GM21825 (cell line): Measurements from ENCODE around the gene TM9SF4.
A peak's percentile ranks its signal among the peaks of the same experiment; 100 is the strongest.

Experiments used
- ATAC-seq: cut with Tn5 transposase; IDR thresholded peaks from one replicate; pipeline ENCODE4 v1.9.1; 2021; ENCODE audit warnings: mild to moderate bottlenecking, moderate library complexity; ENCODE audit not compliant: unreplicated experiment

TM9SF4 gene

DNA sequence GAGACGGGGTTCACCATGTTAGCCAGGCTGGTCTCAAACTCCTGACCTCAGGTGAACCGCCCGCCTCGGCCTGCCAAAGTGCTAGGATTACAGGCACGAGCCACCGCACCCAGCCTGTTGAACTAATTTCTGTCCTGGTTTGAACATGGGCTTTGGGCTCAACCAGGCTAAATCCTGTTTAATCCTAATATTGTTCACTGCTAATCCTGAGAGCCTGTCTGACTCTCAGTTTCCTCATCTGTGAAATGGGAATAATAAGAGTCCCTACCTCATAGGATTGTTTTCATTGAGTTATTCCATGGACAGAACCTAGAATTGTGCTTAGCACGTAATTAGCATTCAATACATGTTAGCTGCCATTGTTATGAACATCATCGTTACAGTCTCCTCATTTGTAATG is 17.4 kb downstream of the TM9SF4 start:
- ATAC-seq: no peak

DNA sequence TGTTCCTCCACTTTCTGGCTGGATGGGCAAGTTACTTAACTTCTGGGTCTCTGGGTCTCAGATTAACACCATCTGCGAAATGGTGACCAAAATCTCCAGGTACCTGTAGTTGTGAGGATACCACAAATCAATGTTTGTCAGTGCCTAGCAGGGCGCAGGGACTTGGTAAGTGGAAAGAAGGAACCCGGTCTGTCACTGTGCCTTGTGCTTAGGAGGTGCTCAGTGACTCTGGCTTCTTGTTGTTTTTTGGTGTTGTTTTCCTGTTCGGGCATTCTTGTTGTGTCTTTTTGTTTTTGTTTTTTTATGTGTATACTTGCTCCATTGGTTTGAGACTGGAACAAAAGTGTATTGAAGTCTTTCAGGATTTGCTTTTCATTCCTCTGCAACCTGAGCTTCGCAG is 17.8 kb downstream of the TM9SF4 start:
- no peak for ATAC-seq

DNA sequence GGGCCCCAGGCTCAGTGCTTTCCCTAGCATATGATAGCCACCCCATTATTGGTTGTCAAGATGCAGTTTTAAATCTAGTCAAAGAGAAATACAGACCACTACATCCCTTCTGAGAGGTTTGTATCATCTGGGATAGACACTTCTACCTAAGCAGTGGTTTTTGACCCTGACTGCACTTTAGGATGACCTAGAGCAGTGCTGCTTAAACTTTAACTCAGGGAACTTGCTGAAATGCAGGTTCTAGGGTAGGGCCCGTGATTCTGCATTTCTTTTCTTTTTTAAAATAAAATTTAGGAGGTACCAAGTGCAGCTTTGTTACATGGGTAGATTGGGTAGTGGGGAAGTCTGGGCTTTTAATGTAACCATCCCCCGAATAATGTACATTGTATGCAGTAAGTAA is 18.7 kb downstream of the TM9SF4 start:
- no peak for ATAC-seq

DNA sequence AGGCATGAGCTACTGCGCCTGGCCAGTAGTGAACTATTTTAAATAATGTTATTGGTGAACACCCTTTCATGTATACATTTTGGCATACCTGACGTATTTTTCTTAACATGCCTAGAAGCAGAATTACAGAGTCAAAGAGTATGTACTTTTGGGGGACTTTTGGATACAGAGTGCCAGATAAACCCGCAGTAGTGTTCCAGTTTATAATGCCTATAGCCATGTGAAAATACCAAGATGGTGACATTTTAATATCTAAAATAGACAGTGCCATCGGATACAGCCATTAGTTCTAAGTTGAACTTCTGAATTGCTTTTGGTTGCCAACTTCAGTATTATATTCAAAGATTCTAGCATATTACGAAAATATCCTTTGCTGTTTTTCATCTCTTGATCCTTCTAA is 20.3 kb downstream of the TM9SF4 start:
- ATAC-seq: no peak

DNA sequence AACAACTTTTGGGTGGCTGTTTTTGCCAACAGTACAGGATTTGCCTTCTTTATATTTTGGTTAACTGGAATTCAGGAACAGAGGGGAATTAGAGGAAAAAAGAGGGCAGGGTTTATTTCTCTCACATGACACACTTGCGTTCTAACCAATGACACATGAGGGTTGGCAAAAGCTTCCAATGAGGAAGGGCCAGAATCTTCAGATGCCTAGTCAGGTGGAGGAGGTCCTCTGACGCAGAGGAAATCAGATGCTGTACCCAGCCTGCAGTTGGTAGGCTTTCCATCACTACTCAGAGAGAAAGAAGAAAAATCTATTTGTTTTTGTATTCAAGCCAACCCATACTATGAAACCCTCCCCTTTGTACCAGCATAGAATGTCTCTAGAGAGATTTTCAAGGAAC is 20.8 kb downstream of the TM9SF4 start:
- no peak for ATAC-seq

DNA sequence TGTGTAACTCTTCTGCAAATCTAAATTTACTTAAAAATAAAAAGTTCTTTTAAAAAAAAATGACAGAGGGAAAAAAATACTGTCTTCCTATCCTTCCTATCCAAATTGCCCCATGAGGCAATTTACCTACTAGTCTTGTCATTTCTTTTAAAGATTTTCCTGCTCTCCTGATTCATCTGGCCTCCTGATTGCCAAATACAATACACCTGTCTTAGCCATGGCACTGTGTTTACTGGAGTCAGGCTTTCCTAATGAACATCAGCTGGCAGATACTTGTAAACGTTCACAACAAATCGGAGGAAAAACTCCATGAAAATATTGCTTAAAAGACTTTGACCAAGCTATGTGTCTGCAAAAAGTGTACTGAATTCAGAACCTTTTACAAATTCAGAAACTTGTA is 21.5 kb downstream of the TM9SF4 start:
- ATAC-seq: no peak

DNA sequence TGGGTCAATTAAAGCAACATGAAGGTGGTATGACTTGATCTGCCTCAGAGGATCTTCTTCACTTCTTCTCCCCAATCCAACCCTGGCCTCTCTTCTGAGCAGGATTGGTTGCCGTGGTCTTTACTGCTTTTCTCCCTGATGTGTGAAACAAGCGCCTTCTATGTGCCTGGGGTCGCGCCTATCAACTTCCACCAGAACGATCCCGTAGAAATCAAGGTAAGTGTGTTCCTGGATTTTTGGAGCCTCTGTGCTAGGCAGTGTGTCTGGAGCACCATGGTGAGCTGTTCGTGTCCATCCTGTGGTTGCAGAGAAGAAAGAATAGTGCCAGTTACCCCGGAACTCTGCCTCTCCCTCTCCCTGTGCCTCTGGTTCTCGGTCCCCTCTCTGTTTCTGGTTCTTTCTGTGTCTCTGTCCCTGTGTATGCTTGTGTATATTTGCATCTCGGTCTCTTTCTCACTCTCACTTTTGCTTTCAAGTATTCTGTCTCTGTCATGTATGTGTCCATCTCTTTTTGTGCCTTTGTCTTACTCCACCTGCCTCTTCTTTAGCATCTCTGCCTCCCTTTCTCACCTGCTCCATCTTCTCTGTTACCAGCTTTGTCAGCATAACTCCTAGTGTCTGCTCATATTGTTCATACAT is 23.5 kb downstream of the TM9SF4 start:
- peak; percentile 61 for ATAC-seq

DNA sequence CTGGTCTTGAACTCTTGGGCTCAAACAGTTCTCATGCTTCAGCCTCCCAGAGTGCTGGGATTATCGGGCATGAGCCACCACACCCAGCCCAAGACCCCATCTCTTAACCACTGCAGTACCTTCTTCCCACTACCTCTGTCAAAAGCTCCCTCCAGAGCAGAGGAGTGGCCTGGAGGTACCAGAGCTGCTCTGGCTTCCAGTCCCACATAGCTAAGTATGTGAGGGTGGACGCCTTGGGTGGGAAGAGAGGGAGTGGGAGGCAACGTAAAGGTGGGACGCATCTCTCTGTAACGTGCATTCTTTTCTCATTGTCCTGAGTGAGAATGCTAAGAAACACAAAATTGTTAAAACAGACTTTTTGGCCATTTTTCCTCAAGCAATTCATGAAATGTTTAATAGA is 24.5 kb downstream of the TM9SF4 start:
- no peak for ATAC-seq

DNA sequence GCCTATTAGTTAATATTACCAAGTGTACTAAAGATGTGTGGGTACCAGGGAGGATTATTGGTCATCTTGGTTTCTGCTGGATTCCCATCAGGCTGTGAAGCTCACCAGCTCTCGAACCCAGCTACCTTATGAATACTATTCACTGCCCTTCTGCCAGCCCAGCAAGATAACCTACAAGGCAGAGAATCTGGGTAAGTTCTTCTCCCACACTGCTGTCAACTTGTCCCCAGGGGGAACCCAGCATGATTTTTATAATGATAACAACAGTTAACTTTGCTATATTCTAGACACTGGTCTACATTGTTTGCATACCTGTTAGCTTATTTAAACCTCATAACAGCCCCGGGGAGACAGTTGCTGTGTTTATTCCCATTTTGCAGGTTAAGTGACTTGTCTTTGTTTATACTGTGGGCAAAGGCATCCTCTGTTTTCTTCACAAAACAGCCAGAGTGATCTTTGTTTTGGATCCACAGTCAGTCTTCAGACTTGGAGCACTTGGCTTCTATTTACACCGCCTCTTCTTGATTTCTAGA is 26.5 kb downstream of the TM9SF4 start:
- no peak for ATAC-seq

DNA sequence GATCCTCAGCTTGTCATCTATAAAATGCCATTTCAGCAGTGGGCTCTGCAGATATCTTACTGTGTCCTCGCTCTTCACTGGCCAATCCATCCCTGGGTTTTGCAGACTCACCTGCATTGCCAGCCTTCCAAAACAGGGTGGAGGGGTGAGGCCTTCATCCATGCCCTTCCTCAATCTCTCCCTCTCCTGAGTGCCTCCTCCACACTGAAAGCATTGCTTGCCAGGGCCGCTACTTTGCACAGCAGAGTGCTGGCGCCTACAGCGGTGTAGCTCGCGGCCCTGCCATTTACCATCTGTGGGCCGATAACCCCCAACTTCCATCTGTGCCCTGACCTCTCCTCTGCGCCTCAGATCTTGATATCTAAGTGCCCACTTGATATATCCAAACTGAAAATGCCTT is 29.4 kb downstream of the TM9SF4 start:
- no peak for ATAC-seq

DNA sequence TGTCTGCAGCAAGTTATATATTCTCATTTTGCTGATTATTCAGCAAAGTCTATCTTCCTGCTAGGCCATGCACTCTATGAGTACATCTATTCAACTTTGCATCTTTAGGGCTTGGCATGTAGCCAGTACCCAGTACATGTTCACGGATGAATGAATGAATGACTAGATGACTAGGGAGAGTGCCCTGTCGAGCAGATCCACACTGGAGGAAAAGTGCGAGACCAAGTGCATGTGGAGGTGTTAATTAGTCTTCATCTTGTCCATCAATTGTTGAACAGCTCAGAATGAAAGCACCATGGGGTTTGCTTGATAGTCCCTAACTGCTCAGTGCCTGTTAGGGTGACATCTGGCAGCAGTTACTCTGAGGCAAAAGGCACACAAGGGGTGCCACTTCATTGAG is 30.4 kb downstream of the TM9SF4 start:
- no peak for ATAC-seq

DNA sequence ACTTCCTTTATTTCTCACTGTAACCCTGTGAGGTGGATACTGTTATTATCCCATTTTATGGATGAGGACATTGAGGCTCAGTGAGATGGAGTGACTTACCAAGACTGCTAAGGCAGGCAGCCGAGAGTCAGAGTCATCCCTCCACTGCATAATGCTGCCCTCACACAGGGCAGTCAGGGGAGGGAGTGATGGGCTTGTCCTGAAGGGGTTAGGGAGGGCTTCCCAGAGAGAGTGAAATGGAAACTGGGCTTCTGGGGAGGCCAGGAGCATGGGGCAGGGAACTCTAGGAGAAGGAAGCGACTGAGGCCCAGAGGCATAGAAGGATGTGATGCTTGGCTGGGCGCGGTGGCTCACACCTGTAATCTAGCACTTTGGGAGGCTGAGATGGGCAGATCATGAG is 31.1 kb downstream of the TM9SF4 start:
- ATAC-seq: no peak

DNA sequence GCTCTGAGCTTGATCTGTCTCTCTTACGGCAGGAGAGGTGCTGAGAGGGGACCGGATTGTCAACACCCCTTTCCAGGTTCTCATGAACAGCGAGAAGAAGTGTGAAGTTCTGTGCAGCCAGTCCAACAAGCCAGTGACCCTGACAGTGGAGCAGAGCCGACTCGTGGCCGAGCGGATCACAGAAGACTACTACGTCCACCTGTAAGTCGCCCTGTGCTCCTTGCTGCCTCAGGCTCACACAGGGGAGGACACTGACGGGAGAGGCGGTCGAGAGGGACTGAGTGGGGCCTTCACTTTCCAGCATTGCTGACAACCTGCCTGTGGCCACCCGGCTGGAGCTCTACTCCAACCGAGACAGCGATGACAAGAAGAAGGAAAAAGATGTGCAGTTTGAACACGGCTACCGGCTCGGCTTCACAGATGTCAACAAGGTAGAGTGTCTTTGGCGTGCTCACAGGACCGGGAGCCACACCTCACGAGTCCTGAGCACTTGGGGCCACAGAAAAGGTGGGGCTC is 32.0 kb downstream of the TM9SF4 start:
- ATAC-seq: no peak

DNA sequence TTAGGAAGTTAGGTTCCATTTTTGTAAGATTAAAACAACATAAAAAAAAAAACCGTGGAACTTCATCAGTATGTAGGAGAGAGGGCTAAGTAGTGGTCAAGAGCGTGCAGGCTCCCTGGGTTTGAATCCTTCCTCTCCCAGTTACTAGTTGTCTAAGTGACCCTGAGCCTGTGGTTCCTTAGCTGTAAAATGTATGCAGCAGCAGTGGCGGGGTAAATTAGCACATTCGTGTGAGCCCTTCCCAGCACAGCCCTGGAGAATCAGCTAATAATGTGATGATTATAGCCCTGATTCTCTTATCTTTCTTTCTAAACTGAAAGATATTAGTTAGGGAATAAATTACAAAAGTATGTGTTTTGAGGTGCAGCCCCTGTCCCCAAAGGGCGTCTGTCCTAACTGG is 32.6 kb downstream of the TM9SF4 start:
- ATAC-seq: no peak

DNA sequence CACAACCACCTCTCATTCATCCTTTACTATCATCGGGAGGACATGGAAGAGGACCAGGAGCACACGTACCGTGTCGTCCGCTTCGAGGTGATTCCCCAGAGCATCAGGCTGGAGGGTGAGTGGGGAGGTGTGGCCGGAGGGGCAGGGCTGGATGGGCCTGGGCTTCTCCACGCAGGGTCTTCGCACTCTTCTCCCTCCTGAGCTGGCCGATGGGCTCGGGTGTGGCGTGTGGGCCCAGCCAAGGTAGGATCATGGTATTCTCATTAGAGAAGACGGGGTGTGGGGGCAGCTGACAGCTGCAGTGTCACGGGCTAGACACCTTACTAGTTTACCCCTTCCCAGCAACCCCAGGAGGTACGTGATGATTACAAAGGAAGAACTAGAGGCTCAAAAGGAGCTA is 33.5 kb downstream of the TM9SF4 start:
- no peak for ATAC-seq

DNA sequence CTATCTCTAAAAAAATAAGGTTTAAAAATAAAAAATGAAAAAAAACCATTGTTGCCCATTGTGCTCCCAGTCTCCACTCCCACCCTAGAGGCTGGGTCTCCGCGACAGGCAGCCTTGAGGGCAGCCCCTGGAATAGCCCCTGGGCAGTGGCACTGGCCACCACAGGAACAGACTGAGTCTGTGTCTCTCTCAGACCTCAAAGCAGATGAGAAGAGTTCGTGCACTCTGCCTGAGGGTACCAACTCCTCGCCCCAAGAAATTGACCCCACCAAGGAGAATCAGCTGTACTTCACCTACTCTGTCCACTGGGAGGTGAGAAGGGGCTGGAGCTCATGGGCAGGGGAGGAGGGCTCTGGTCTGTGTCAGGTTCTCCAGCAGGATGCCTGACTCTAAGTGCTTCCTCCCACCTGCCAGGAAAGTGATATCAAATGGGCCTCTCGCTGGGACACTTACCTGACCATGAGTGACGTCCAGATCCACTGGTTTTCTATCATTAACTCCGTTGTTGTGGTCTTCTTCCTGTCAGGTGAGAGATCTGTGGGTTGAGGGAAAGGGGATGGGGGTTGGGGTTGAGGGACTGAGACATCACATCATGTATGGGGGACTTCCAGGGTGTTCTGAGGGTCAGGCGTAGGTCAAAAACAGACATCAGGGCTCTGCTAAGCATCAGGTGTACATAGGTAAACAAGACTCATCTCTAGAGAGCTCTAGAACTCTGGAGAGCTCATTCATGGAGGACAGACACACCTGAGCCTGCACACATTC is 35.6 kb downstream of the TM9SF4 start:
- no peak for ATAC-seq

DNA sequence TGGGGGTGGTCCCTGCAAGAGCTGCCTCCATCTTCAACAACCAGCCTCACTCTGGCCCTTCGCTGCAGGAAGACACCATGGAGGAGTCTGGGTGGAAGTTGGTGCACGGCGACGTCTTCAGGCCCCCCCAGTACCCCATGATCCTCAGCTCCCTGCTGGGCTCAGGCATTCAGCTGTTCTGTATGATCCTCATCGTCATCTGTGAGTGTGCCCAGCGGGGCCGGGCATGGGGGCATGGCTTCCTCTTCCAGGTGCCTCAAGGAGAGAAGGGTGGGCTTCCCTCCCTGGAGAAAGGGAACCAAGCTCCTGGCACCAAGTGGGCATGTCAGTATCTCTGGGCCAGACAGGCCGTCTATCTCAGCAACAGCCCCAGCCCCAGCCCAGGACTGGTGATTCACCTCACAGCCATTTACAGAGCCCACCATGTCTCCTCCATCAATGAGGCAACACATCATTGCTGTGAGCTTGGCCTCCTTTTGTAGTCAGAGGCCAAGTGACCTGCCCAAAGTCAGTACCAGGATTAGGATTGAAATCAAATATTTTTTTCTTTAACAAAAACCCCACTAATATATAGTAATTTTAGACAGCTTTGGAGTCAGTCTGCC is 40.2 kb downstream of the TM9SF4 start:
- ATAC-seq: no peak

DNA sequence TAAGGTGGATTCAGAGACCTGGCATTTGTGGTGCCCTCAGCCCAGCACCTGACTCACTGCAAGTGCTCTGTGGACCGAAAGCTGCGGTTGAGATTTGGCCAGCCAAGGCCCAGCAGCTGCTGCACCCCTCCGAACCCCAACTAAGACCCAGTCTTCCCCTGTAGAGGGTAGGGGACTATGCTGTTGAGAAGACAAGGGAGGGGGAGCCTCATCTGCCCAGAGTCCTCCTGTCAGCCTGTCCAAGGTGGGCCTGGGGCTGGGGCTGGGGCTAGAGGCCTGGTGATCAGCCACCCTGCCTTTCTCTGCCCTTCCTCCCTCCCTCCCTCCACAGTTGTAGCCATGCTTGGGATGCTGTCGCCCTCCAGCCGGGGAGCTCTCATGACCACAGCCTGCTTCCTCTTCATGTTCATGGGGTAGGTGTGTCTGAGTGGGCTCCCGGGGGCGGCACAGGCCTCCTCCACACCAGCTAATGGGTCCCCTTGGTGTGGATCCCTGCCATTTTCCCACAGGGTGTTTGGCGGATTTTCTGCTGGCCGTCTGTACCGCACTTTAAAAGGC is 40.9 kb downstream of the TM9SF4 start:
- ATAC-seq: no peak

DNA sequence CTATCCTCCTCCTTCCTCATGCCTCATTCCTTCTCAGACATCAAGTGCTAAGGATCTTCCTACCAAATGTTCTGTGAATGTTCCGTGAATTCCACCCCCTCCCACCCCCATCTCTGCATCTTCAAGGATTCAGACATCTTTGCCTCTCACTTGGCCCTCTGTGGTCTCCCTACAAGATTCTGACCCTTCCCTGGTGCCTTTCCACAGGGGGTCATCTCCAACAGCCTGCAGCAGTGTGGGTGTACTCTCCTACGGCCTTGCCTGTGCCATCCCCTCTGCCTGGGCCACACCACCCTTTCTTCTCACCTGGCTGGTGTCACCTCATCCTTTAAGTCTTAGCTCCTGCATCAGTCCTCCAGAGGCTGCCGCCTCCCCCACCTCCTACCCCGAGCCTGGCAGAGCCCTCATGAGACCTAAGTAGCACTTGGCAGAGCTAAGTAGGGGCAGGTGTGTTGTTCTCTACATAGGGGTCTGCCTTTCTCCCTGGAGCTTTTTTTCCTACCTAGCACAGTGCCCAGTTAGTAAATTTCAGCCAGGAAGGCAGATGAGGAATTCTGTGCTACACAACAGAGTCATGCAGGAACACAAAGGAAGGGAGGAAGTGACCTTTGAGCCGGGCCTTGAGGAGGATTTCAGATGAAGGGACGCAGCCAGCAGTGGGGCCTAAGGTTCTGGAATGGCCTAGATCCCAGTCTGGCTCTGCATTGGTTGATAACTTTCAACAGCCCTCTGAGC is 43.1 kb downstream of the TM9SF4 start:
- no peak for ATAC-seq

DNA sequence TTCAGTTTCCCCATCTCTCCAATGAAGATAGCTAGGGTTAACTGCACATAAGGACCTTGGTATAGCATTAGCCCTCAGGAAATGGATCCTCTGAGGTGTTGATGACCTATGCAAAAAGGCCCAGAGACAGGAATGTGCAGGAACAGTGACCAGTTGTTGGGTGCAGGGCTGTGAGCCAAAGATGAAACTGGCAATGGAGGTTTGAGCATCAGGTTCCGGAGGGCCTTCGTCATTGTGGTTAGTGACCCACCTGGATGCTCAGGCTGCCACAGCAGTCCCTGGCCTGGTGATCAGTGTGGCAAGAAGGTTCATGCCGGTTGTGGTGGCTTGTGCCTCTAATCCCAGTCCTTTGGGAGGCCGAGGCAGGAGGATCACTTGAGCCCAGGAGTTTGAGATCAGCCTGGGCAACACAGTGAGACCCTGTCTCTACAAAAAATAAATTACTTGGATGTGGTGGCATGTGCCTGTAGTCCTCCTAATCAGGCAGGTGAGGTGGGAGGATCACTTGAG is 43.7 kb downstream of the TM9SF4 start:
- ATAC-seq: no peak

DNA sequence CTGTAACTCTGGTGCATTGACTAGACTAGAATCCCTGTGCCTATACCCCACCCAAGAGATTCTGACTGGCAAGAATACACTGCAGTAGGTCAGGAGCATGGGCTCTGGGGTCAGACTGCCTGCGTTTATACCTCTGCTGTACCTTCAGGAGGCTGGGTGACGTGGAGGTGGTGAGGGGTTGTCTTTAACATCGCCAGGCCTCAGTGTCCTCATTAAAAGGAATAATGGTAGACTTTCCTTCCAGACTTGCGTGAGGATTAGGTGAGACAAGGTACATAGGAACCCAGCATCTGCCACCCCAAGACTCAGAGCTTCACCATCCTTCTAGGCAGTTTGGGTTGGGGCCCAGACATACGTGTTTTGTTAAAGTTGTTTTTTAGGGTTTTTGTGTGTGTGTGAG is 44.3 kb downstream of the TM9SF4 start:
- no peak for ATAC-seq
